ENCODE data around the gene NCAPG2.

Gene NCAPG2, protein sequence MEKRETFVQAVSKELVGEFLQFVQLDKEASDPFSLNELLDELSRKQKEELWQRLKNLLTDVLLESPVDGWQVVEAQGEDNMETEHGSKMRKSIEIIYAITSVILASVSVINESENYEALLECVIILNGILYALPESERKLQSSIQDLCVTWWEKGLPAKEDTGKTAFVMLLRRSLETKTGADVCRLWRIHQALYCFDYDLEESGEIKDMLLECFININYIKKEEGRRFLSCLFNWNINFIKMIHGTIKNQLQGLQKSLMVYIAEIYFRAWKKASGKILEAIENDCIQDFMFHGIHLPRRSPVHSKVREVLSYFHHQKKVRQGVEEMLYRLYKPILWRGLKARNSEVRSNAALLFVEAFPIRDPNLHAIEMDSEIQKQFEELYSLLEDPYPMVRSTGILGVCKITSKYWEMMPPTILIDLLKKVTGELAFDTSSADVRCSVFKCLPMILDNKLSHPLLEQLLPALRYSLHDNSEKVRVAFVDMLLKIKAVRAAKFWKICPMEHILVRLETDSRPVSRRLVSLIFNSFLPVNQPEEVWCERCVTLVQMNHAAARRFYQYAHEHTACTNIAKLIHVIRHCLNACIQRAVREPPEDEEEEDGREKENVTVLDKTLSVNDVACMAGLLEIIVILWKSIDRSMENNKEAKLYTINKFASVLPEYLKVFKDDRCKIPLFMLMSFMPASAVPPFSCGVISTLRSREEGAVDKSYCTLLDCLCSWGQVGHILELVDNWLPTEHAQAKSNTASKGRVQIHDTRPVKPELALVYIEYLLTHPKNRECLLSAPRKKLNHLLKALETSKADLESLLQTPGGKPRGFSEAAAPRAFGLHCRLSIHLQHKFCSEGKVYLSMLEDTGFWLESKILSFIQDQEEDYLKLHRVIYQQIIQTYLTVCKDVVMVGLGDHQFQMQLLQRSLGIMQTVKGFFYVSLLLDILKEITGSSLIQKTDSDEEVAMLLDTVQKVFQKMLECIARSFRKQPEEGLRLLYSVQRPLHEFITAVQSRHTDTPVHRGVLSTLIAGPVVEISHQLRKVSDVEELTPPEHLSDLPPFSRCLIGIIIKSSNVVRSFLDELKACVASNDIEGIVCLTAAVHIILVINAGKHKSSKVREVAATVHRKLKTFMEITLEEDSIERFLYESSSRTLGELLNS

DNA sequence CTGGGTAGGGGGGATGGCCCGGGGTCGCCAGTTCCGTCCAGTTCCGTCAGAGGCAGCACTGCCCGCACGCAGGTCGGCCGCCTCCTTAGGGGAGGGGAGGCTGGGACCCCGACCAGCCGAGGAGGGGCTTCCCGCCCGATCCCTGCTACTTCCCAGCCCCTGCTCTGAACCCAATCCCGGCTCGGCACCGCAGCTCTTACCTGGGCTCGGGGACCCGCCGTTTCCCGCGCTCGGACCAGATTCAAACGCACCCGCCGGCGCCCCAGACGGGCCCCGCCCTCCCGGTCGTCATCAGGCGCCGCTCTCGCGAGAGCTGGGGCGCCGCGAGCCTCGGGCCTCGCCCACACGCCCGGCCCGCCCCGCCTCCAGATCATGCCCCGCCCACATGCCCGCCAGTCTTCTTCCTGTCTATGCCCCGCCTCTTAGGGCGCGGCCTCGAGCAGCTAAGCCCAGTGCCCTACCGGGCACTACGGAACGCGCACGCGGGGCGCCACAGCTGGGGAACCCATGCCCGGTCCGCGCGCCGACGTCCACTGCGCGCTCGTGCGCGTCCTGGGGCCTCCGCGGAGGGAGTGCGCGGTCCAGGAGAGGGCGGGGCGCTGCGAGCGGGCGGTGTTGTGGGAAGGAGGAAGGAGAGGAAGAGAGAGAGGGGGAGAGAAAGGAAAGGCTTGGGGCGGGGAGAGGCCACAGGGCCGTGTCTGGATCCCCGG lies at the start of gene NCAPG2:
NCAPG2 (minus strand) TSS at position 281 of the 710 bp plus-strand sequence. CDS start 2,905 bp downstream, outside the sequence.
- peak; percentile 95 to 99 (median 96) for DNase-seq (ENCODE audit: low read depth in 4 of 4, low spot score in 1 of 4)

DNA sequence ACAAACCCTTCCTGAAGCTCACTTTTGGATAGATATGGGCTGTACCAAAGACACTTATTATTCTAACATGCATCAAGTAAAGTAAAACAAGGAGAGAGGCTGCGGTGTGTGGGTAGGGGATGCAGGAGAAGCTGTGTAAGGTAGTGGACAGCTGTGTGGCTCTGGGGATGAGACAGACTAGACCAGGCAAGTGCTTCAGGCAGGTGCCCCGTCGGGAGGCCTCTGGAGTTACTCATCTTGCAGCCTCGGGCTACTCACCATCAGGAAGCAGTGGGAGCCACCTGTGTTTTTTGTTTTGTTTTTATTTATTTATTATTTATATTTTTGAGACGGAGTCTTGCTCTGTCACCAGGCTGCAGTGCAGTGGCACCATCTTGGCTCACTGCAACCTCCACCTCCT lies 49.3 kb upstream of the NCAPG2 start:
- DNase-seq (ENCODE audit: low read depth in 4 of 4, low spot score in 1 of 4) = no peak

DNA sequence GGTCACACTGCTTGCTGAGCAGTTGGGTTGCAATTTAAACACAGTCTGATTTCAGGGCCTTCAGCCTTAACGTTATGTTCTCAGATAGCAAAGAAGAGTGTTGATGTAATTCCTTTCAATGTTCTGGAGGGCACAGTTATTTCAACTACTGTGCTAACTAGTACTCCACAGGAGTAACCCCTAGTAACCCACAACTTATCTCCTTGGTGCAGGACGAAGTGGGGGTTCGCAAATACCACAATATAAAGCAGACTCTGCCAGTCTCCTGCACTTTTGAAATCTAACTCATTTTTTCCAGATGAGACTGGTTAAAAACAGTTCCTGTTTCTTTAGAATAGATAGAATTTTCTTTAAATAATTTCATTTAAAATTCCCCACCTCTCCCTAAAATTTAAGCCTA lies 47.1 kb upstream of the NCAPG2 start:
- no peak for DNase-seq (ENCODE audit: low read depth in 4 of 4, low spot score in 1 of 4)

DNA sequence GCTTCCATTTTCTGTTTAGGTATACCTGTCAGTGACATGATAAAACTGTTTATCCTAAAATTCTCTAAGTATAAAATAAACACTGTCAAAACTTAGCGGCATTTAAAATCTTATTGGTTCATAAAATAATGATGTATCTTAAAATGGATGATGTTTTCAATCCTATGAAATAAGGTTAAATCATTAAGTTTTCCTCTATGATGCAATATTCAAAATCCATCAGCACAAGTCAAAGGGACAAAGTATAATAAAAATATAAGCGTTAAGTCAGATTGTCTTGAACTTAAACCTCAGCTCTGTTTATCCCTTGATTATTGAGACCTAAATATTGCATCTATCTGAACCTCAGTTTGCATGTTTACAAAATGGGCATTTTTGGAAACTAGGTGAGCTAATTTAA lies 46.6 kb upstream of the NCAPG2 start:
- no peak for DNase-seq (ENCODE audit: low read depth in 4 of 4, low spot score in 1 of 4)

DNA sequence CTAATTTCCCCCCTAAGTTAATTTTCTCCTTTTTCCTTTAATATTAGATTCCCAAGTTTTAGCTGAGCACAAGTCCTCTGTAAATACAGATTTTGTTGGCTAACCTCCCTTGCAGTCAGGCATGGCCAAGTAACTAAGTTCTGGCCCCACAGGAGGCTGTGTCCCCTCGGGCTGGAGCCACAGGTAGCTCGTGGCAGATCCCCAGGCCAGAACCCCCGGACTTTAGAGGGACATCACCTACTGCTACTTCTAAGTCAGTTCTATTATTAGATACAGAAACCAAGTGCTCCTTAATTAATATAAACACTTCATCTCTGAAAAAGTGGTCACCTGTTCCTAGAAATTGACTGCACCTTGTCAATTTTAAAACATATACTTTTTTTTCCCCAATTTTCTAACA lies 46.1 kb upstream of the NCAPG2 start:
- DNase-seq (ENCODE audit: low read depth in 4 of 4, low spot score in 1 of 4) = no peak

DNA sequence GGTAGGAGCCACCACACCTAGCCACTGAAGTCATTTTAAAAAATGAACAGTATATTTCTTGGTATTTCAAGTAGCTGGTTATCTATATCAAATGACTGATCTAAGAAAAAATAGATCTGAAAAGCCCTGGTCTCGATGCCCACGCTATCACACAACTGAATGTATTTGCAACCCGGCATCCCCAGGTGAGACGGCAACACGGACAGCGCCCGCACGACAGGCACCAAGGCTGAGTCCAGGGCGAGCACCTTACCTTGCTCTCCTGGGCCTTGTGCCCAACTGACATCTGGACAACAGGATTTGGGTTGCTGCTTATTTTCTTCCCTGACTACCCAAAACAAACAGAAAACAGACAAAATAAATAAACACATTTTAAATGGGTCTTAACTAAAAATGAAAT lies 44.8 kb upstream of the NCAPG2 start:
- DNase-seq (ENCODE audit: low read depth in 4 of 4, low spot score in 1 of 4) = no peak

DNA sequence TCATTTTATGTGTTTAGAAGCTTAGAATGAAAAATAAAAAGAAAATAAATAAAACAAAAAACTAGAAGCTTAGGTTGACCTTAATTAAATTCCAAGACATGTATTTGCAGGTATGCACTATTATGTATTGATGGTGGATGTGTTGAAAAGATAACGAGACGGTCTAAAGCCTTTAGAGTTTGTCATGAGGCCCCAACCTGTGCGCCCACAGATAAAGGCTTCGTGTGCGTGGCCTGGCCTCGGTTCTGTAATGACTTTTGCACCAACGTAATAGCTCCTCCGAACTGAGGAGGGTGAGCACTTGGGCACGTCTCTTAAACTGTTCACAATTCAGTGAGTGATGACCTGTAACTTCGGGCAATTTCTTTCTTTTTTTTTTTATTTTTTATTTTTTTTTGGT lies 43.7 kb upstream of the NCAPG2 start:
- no peak for DNase-seq (ENCODE audit: low read depth in 4 of 4, low spot score in 1 of 4)

DNA sequence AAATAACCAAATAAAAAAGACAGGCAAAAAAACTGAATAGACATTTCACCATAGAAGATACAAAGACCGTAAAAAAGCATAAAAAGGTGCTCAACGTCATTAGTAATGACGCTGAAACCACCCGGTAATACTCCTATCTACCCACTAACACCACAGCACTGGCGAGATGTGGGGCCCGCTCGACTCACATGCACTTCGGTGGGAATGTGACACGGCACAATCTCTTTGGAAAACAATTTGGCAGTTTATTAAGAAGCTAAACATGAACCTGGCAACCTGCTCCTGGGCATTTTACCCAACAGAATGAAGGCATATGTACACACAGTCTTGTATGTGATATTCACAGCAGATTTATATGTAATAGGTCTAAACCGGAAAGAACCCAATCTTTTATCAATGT lies 42.8 kb upstream of the NCAPG2 start:
- no peak for DNase-seq (ENCODE audit: low read depth in 4 of 4, low spot score in 1 of 4)

DNA sequence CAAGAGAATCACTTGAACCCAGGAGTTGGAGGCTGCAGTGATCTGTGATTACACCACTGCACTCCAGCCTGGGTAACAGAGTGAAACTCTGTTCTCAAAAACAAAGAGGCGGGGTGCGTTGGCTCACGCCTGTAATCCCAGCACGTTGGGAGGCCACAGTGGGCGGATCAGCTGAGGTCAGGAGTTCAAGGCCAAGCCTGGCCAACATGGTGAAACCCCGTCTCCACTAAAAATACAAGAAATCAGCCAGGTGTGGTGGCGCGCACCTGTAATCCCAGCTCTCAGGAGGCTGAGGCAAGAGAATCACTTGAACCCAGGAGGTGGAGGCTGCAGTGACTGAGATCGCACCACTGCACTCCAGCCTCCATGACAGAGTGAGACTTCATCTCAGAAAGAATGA lies 42.4 kb upstream of the NCAPG2 start:
- no peak for DNase-seq (ENCODE audit: low read depth in 4 of 4, low spot score in 1 of 4)

DNA sequence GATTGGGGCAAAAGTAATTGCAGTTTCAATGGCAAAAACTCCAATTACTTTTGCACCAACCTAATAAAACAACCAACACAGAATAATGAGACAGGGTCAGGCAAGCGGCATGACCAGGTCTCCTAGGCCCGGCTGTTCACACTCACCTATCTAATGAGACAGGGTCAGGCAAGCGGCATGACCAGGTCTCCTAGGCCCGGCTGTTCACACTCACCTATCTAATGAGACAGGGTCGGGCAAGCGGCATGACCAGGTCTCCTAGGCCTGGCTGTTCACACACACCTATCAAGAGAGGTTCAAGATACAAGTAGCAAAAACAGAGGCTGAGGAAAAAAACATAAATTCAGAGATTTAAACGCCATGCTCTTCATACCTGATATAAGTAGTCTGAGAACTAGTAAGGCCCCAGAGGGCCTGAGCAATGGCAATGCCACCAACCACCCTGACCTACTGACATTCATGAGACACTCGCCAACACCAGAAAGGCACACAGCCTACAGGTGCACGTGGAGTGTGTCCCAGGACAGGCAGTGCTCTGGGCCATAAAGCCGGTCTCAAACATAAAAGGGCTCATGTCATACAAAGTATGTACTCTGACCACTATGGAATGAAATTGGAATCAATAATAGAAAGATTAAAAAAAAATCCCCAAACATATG lies 40.6 kb upstream of the NCAPG2 start:
- DNase-seq (ENCODE audit: low read depth in 4 of 4, low spot score in 1 of 4) = no peak

DNA sequence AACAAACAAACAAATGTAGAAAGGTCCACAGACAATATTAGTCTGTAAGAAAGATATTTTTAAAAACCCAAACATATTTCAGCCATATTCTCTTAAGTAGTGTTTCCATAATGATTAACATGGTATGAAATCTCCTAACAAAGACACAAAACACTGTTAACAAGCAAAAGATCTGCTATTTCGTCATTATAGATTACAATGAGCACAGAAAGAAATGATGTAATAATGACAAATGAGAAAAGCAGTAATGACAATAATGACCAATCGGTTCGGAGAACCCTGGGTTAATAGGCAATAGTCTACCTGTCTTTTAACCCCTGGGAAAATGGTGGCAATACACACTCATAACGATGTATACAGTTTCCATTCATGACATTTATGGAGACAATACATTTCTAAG lies 39.5 kb upstream of the NCAPG2 start:
- DNase-seq (ENCODE audit: low read depth in 4 of 4, low spot score in 1 of 4) = no peak

DNA sequence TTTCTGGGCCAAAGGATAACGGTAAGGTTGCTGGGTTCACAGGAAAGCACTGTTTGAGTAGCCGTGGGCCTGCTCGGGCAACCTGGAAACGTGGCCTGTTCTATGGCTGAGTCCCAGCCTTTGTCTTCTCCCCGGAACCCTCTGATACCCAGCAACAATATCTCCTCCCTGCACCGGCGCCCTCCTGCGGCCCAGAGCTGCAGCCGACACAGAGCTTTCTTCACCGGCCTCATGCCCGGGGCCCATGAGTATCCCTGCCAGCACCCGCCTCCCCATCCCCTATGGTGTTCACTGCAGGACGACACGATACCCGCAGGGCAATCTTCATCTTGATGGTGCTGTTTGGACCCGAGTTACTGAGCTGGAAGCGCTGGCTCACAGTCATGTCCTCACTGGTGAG lies 38.6 kb upstream of the NCAPG2 start:
- DNase-seq (ENCODE audit: low read depth in 4 of 4, low spot score in 1 of 4) = no peak

DNA sequence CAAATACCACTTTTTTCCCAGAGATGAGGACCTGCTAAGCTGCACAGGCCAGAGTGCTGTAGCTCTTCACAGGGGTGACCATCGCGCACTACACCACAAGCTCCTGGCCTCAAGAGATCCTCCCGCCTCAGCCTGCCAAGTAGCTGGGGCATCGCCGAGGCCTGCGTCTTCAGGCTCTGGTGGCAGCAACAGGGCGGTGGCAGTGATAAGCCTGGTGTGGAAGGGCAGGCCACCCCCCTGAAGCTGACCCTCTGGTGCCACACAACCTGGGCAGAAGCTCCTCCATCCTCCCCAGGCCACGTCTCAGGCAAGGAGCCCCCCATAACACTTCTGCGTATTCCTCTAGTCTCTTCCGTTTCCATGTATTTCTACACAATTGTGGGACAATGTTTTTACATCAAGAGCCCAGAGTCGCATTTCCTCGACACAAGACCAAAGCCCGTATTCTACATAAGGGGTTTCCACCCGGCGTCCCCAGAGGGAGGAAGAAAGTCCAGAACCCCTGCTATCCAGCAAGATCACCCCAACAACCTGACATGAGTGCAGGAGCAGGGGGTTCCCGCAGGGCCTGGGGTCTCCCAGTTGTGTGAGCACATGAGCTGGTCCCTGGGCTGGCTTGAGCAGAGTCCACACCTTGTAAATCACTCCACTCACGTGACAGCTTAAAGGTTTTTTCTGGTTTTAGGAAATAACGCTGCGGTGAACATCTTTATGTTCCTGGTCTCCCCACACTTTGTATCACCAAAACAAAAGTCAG lies 37.6 kb upstream of the NCAPG2 start:
- DNase-seq (ENCODE audit: low read depth in 4 of 4, low spot score in 1 of 4) = no peak

DNA sequence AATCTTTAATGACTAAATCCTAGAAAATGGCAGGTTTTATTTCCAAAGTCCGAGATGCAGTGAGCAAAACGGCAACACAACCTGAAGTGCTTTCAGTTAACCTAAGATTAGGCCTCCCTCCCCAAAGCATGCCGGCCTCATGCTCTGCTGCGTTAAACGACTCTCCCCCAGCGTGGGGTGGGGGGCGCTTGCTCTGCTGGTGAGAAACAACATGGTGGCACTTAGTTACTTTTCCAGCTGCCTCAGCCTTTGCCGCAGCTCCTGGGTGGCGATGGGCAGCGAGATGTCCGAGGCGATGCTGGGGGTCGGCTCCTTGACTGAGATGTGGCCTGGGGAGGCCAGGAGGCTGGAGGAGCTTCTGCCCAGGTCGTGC lies 36.7 kb upstream of the NCAPG2 start:
- no peak for DNase-seq (ENCODE audit: low read depth in 4 of 4, low spot score in 1 of 4)

DNA sequence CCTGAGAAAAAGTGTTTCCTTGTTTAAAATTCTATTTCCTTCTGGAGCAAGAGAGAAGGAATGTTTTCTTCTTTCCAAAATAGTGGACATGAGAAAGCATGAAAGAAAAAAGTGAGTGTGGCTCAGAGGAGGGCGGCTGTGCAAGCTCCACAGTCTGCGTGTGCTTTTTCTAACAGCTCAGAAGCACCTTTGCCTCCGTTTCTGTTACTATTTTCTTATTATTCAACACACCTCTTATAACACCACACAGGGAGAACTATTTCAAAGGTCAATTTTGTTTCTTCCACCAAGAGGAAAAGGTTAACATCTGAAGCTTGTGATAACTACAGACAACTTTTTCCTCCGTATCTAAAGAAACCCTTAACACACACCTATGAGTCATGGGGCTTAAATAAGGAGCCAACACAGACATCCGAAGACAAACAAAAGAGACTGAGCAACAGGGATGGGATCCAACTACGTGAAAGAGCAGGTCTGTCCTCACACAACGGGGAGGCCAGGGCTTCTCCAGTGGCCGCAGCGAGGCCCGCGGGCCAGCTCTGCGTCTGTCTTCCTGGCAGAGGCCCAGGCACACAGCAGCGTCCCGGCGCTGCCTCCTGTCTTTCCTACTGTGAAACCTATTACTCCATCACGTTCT lies 36.2 kb upstream of the NCAPG2 start:
- DNase-seq (ENCODE audit: low read depth in 4 of 4, low spot score in 1 of 4) = no peak

DNA sequence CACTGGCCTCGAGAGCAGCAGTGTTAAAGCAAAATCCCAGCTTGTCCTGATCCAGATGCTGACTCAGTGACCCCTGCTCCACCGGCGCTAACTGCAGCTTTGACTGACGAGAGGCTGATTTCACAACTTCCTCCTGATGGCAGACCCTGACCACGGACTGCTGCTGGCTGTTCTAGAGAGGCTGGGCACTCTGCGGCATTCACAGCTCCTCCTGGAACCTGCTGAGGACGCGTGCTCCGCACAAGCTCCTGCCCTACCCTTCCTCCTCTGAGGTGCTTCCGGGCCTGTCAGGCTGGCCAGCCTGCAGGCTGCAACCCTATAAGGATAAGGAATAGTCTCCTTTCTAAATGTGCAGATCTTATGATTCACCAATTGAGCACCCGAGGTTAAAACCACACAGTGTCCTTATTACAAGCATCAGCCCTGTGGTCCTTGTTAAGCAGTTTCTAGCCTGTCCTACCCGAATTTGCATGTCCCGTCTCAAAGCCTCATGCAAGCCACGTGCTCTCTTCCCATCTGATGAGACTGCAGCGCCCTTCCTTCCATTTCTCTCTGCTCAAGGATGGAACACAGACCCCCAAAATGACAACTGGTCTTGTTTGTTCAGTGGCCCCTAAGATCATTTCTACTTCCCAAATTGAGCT lies 35.5 kb upstream of the NCAPG2 start:
- no peak for DNase-seq (ENCODE audit: low read depth in 4 of 4, low spot score in 1 of 4)

DNA sequence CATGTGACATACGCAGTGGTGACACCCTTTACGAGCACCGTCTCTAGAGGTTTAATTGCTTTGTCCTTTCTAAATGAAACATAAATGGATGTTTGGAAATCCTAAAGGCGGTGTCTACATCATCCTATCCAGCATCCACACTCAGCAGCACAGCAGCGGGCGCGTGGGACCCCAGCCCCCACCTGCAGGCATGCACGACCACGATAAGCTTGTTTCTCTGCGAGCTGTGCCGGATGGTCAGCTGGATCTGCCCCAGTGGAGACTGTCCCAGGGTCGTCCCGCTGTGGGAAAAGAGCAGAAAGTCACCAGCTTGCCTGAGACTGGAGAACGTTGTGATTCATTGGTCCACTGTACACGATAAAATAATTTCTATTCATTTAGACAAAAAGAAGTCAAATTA lies 34.2 kb upstream of the NCAPG2 start:
- no peak for DNase-seq (ENCODE audit: low read depth in 4 of 4, low spot score in 1 of 4)

DNA sequence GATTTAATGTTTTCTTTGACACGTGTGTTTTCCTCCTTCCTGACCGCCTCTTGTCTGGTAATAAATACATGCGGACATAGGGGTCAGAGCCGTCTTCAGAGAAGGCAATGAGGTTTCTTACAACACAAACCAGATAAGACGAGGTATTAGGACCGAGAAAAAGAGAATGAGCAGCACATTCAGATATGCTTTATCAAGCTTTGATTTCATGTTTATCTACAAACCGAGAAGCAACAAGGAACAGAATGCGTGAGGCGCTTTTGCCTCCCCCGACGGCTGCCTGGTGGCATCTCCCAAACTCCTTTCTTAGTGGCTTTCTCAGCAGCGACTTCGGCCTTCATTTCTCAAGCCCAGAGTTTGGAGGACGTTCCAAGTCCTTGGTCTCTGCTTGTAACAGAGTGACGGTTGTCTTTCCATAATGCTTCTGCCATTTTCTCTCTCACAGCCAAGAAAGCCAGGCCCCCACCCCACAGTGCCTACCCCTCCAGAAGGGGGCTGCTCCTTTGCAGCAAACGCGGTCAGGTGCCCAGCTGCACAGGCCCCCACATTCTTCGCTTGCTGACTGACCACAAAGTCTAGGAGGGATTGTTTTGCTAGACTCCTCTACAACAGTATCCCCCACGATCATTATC lies 32.6 kb upstream of the NCAPG2 start:
- DNase-seq (ENCODE audit: low read depth in 4 of 4, low spot score in 1 of 4) = no peak

DNA sequence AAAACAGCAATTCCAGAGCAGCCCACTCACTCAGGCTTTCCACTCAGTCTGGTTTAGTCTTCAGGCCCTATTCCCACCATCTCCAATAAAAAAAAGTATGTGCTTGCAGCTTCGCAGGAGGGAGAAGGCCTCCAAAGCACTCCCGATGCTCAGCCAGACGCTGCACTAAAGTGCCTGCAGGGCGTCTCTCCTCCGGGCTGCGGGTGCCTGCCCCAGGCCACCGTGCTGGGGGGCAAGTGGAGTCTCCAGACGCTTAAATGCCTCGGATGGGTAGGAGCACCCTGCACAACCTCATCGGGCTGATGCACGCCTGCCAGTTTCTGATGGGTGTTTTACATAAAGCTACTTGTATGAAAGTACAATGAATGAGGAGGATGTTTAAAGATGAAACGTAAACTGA lies 31.3 kb upstream of the NCAPG2 start:
- no peak for DNase-seq (ENCODE audit: low read depth in 4 of 4, low spot score in 1 of 4)
